Measurements from ENCODE around the gene SPRY1. TPM values are rescaled to one million over a fixed set of nuclear protein-coding genes. Genes with fewer than 3 reads are reported as not detected.

SPRY1 gene
- total and polyA plus RNA-seq, 2 of the 8 experiments (the other 6 are each of a cell fraction or from before 2014, with no cell fraction given), result 11.7 to 56.2 TPM

DNA sequence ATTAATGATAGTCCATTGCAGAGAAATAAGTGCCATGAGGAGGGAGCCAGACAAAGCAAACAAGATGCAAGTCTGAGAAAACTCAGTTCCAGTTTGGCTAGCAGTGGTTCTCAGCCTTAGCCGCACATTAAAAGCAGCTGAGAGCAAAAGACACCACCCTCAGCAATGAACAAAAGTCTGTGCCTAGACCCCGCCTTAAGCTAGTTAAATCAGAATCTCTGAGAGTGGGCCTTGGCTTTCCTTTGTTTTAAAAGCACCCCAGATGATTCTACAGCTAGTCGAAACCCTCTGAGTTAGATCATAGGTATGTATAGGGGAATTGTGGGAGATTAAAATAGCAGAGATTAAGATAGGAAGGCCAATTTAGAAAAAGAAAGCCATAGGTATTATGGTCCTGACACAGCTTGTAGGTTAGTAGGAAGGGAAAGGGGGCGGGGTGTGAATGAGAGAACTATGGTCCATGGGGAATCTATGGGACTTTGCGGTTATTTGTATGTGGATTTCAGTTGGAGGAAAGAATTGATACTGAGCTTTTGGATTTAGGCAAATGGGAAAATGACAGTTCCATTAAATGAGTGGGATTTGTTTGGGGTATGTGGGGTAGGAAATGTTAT, 12.0 kb downstream of the SPRY1 start:
- POLR2A ChIA-PET (ENCODE audit: partially characterized antibody), result interaction anchor here (0.7 to 3.0 kb wide), 3 partner anchors 9 to 71 kb away, joined by 3 to 26 read pairs (median 3); no protein-coding TSS in a partner anchor
- TF ChIP-seq KDM4A (IDR thresholded peaks at IDR 0.05; ENCODE audit: low read depth, low read length, severe bottlenecking) (no peak), RBBP5 (IDR thresholded peaks at IDR 0.05; ENCODE audit: borderline replicate concordance, low read depth, low read length) (no peak), TAF1 (IDR thresholded peaks at IDR 0.05; ENCODE audit: low read depth, low read length) (no peak), SUZ12 (IDR thresholded peaks at IDR 0.05; ENCODE audit: low read length) (no peak), EGR1 (IDR thresholded peaks at IDR 0.05; ENCODE audit: borderline replicate concordance, low read depth, low read length) (no peak), HDAC2 (IDR thresholded peaks at IDR 0.05; ENCODE audit: borderline replicate concordance in 1 of 2, low read depth in 2 of 2, low read length in 2 of 2) (no peak), BRCA1 (IDR thresholded peaks at IDR 0.05; ENCODE audit: low read depth, low read length) (no peak), TAF7 (optimal IDR thresholded peaks at IDR 0.05; ENCODE audit: borderline replicate concordance, low read depth, low read length) (no peak), EZH2 (IDR thresholded peaks at IDR 0.05; ENCODE audit: low read depth, low read length, severe bottlenecking) (no peak)
- TF ChIP-seq, protein P1, sequence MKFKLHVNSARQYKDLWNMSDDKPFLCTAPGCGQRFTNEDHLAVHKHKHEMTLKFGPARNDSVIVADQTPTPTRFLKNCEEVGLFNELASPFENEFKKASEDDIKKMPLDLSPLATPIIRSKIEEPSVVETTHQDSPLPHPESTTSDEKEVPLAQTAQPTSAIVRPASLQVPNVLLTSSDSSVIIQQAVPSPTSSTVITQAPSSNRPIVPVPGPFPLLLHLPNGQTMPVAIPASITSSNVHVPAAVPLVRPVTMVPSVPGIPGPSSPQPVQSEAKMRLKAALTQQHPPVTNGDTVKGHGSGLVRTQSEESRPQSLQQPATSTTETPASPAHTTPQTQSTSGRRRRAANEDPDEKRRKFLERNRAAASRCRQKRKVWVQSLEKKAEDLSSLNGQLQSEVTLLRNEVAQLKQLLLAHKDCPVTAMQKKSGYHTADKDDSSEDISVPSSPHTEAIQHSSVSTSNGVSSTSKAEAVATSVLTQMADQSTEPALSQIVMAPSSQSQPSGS (IDR thresholded peaks at IDR 0.05; ENCODE audit: low read length), result no peak

More for the DNA sequence above, 12.0 kb downstream of the SPRY1 start:
- CTCF ChIA-PET (ENCODE audit: partially characterized antibody), result interaction anchor here (1.3 to 2.5 kb wide), 4 partner anchors 9 to 270 kb away, joined by 3 to 11 read pairs (median 6); no protein-coding TSS in a partner anchor
- H3K36me3 ChIP-seq (ENCODE audit: control insufficient read depth in 2 of 4, insufficient read depth in 4 of 4, low read length in 3 of 4), result peaks cover 0 to 11% (median 0%) of the 10 kb centered on the region in 4 experiments; a peak in 1 of 8 replicates
- H3K79me1 ChIP-seq (ENCODE audit: low read depth, low read length), result no peaks in the 10 kb centered on the region
- no peak overlapping the region for H2BK5ac ChIP-seq (ENCODE audit: low read depth, low read length)
- H3K56ac ChIP-seq (replicated peaks; ENCODE audit: insufficient read length, low read depth, low read length), result no peak overlapping the region
- H3K23ac ChIP-seq (ENCODE audit: insufficient read length), result no peak overlapping the region
- no peaks in the 10 kb centered on the region for H3K9me3 ChIP-seq (ENCODE audit: insufficient read depth in 2 of 2, low read depth in 1 of 2, low read length in 1 of 2)
- peaks cover 0 to 38% of the 10 kb centered on the region in 2 experiments; a peak in 2 of 4 replicates for H3K79me2 ChIP-seq (ENCODE audit: control insufficient read depth in 1 of 2, insufficient read depth in 2 of 2, low read length in 2 of 2)
- no peak overlapping the region for H3K4me2 ChIP-seq (ENCODE audit: insufficient read depth in 1 of 2, low read depth in 2 of 2, low read length in 2 of 2)
- no peak overlapping the region for H3K14ac ChIP-seq (ENCODE audit: insufficient read length)
- FAIRE-seq (no peak), DNase-seq (ENCODE audit: low read depth in 1 of 2, low spot score in 2 of 2) (no peak)
- no peak overlapping the region; a peak in 2 of 7 replicates for H3K9ac ChIP-seq (replicated peaks in 1 of 4; ENCODE audit: extremely low read depth in 1 of 4, low read depth in 3 of 4, low read length in 3 of 4)
- H3K4ac ChIP-seq (replicated peaks; ENCODE audit: insufficient read length, low read depth, low read length), result no peak overlapping the region
- H2AK5ac ChIP-seq (ENCODE audit: low read depth, low read length), result no peak overlapping the region
- H3K18ac ChIP-seq (ENCODE audit: extremely low read depth, low read length), result no peak overlapping the region
- no peak overlapping the region for H2BK12ac ChIP-seq (ENCODE audit: low read depth, low read length)
- H4K20me1 ChIP-seq (replicated peaks in 1 of 2; ENCODE audit: control insufficient read depth in 1 of 2, insufficient read depth in 2 of 2, low read length in 2 of 2), result peaks cover 1 to 4% of the 10 kb centered on the region in 2 experiments
- no peak overlapping the region for H4K8ac ChIP-seq (ENCODE audit: extremely low read depth, insufficient read depth, low read length)
- no peak overlapping the region for H2BK120ac ChIP-seq (replicated peaks; ENCODE audit: low read depth, low read length)
- no peak overlapping the region for H3K27ac ChIP-seq (ENCODE audit: low read depth, low read length)
- no peak overlapping the region for H4K91ac ChIP-seq (replicated peaks; ENCODE audit: insufficient read length, low read length)
- no peaks in the 10 kb centered on the region; the same call in 1 of the 2 replicates for H3K23me2 ChIP-seq (ENCODE audit: low read depth, low read length)
- H2AFZ ChIP-seq (ENCODE audit: low read length), result no peak overlapping the region
- no peaks in the 10 kb centered on the region for H3K27me3 ChIP-seq (replicated peaks in 1 of 4; ENCODE audit: control insufficient read depth in 3 of 4, extremely low read depth in 1 of 4, insufficient read depth in 3 of 4, low read length in 3 of 4)
- WGBS, 2 experiments (ENCODE audit: extremely low coverage in 1 of 2, insufficient coverage in 1 of 2, insufficient read length in 1 of 2, insufficient replicate concordance in 2 of 2, low coverage in 1 of 2, low lambda C conversion rate in 2 of 2, missing lambda C conversion rate in 1 of 2), result 84% methylated on average over 5 of the region's 5 CpGs; no CpG with 5 or more reads in 1 of the 2 experiments
- H2BK20ac ChIP-seq (ENCODE audit: low read length), result no peak overlapping the region
- no peak overlapping the region for H2BK15ac ChIP-seq (ENCODE audit: low read length)
- H3K4me3 ChIP-seq (ENCODE audit: extremely low read depth in 1 of 4, insufficient read depth in 2 of 4, low read depth in 3 of 4, low read length in 4 of 4), result no peak overlapping the region
- no peak overlapping the region for H4K5ac ChIP-seq (ENCODE audit: insufficient read length, low read depth, low read length)
- H3K4me1 ChIP-seq (replicated peaks in 1 of 4; ENCODE audit: control insufficient read depth in 3 of 4, insufficient read depth in 4 of 4, low read length in 3 of 4), result peaks cover 0 to 8% (median 0%) of the 10 kb centered on the region in 4 experiments; a peak in 2 of 7 replicates
